Renal cortical epithelial cell (primary cell): ENCODE data around the gene TRNAU1AP. TPM values are rescaled to one million over a fixed set of nuclear protein-coding genes. Genes with fewer than 3 reads are reported as not detected.
"Not testable (repeated sequence)": the region's sequence is repeated elsewhere in the genome, so short reads cannot be mapped to it uniquely, and the experiment has no call there.

ENCODE experiments used
- DNase-seq: peaks from one replicate; pipeline ENCODE4 v3.0.0-alpha.2; 2011; ENCODE audit warnings: low read depth
- total RNA-seq: library from RNA; depleted of rRNA; stranded (reverse); fragments of >200 nt; gene quantifications from 2 replicates; pipeline ENCODE4 v1.2.3, GENCODE V29; 2014

The TRNAU1AP gene
- total RNA-seq, result 24.7 and 46.9 TPM in 2 replicates

- peak; percentile 86 for DNase-seq
Measured at GRCh38 chr1:28552758-28553663, at the start of gene TRNAU1AP. TSS of gene TRNAU1AP (plus strand) at chr1:28553085. CDS start at chr1:28553111, 26 bp downstream.

GRCh38 chr1:28503117-28503516 lies 49.8 kb upstream of the TRNAU1AP start:
- no peak for DNase-seq

- peak; percentile 99 for DNase-seq
Measured at GRCh38 chr1:28505406-28506187, 47.3 kb upstream of the TRNAU1AP start, which contains the start of gene RCC1. TSS of gene RCC1 (plus strand) at chr1:28506043. CDS start at chr1:28529867, 23,824 bp downstream.

GRCh38 chr1:28506907-28507246 lies 46.0 kb upstream of the TRNAU1AP start:
- no peak for DNase-seq

- no peak for DNase-seq
Measured at GRCh38 chr1:28507247-28507645, 45.6 kb upstream of the TRNAU1AP start.

- no peak for DNase-seq
Measured at GRCh38 chr1:28507646-28508434, 45.0 kb upstream of the TRNAU1AP start.

GRCh38 chr1:28508435-28508754 lies 44.5 kb upstream of the TRNAU1AP start:
- DNase-seq, result no peak

GRCh38 chr1:28509705-28510272 lies 43.1 kb upstream of the TRNAU1AP start:
- no peak for DNase-seq

- no peak for DNase-seq
Measured at GRCh38 chr1:28510273-28510969, 42.5 kb upstream of the TRNAU1AP start.

GRCh38 chr1:28510970-28511440 lies 41.9 kb upstream of the TRNAU1AP start:
- DNase-seq, result no peak

GRCh38 chr1:28512058-28512611 lies 40.8 kb upstream of the TRNAU1AP start:
- no peak for DNase-seq

GRCh38 chr1:28514445-28514933 lies 38.4 kb upstream of the TRNAU1AP start:
- not testable (repeated sequence) for DNase-seq

- DNase-seq, result no peak
Measured at GRCh38 chr1:28516518-28516956, 36.3 kb upstream of the TRNAU1AP start.

GRCh38 chr1:28517649-28517999 lies 35.3 kb upstream of the TRNAU1AP start:
- DNase-seq, result no peak

- DNase-seq, result peak; percentile 61
Measured at GRCh38 chr1:28518000-28518744, 34.7 kb upstream of the TRNAU1AP start.

- no peak for DNase-seq
Measured at GRCh38 chr1:28518745-28519341, 34.0 kb upstream of the TRNAU1AP start.

GRCh38 chr1:28519946-28520725 lies 32.7 kb upstream of the TRNAU1AP start:
- no peak for DNase-seq

- not testable (repeated sequence) for DNase-seq
Measured at GRCh38 chr1:28520796-28521195, 32.1 kb upstream of the TRNAU1AP start.
